H1 (cell line): ENCODE measurements around the gene GALNT18. TPM values are rescaled to one million over a fixed set of nuclear protein-coding genes. Genes with fewer than 3 reads are reported as not detected.

ENCODE experiments used
- CHD7 ChIP-seq: fragments of 300-600 bp; sonication (generic); IDR thresholded peaks from 2 replicates; pipeline ENCODE4 v1.7.1; 2012; ENCODE audit warnings: low read length, moderate library complexity, mild to moderate bottlenecking, inconsistent platforms; ENCODE audit not compliant: insufficient replicate concordance
- E2F6 ChIP-seq: IDR thresholded peaks from 2 replicates; pipeline ENCODE4 v1.6.1; 2012; ENCODE audit warnings: inconsistent platforms
- polyA plus RNA-seq, 7 experiments: library from polyadenylated mRNA; depleted of rRNA in 3 of 7; stranded (reverse) in 5 of 7; unstranded in 2 of 7; fragments of >200 nt in 5 of 7; fragments of 200-250 nt in 2 of 7; gene quantifications; 1 replicate in 5 of 7; 2 replicates in 1 of 7; 4 replicates in 1 of 7; pipeline versions ENCODE4 v1.2.1 to v1.2.3, GENCODE V29; 2011 to 2013; ENCODE audit warnings: missing spikeins in 2 of 7, mixed read lengths in 2 of 7
- total RNA-seq: library from RNA; stranded (reverse); fragmentation: NEBNext Ultra II Directional; extraction: Animal tissue kit (Norgen Biotek cat#: 25700); gene quantifications from 2 replicates; pipeline ENCODE4 v1.2.1, GENCODE V29; 2021

GALNT18 gene
- total and polyA plus RNA-seq, 2 of the 8 experiments (the other 6 are each of a cell fraction or from before 2014, with no cell fraction given): 6.0 to 9.4 TPM

GRCh38 chr11:11552529-11553087 is 69.2 kb downstream of the GALNT18 start (continued):
- TF ChIP-seq CHD7 (no peak), E2F6 (no peak)
- TF ChIP-seq, all 59 proteins: peak for 0
